ENCODE results near the gene MAFB.

MAFB gene

DNA sequence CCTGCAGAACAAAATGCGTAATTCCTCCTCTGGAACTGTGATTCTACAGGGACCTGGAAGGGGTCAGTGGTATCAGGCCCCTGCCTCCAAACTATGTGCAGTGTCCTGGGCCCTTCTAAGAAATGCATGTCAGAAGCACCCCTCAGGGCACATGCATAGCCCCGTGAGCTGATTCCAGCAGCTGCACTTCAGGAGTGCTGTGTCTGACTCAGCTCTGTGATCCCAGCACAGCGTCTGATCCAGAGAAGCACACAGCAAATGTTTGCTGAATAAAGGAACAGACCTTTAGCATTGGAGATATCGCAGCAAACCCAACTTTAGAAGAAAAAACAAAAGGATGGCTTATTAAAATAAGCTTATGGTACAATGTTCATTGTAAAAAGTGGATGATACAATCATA lies 15.8 kb upstream of the MAFB start:
- DNase-seq (ENCODE audit: extremely low spot score, insufficient read length, low read depth) (no peak), FAIRE-seq (no peak)

DNA sequence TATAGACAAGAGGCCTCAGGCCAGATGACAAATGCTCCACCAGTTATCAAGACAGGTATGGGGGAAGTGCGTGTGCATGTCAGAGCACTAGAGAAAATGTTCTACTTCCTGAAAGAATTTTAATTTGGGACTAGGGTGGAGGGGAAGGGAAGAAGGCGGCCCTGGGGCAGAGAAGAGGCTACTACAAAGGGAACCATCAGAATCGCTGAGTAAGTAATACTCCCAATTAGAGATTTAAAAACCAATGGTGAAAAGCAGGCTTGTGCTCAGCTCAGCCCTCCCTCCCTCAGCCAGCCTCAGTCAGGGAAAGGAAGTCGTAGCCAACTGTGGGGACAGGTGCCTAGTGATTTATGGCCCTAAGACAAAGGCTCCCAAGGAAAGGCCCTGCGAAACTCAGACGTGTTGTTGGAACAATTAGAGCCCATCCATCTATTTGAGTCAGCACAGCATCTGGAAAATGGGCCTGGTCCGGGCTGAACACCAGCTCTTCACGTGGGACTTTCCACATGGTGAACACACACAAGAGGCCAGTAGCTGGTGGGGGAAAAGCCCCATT lies 15.0 kb upstream of the MAFB start:
- no peak for DNase-seq (ENCODE audit: extremely low spot score, insufficient read length, low read depth)
- no peak for FAIRE-seq

DNA sequence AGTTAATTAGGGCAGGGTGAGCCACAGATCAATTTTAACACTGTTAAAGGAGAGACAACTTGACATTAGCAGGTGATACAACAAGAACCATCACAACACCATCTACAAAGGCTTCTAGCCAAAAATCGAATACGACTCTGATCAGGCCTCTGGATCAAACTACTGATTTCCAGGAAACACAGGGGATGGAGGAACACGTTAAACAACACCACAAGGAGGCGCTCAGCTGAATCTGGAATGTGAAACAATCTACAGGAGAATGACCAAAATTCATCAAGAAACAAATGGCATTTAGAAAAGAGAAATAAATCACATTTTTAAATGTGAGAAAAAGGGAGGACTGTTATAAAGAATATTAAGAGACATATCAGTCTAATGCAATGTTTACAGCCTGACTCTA lies 13.5 kb upstream of the MAFB start:
- no peak for DNase-seq (ENCODE audit: extremely low spot score, insufficient read length, low read depth)
- no peak for FAIRE-seq

DNA sequence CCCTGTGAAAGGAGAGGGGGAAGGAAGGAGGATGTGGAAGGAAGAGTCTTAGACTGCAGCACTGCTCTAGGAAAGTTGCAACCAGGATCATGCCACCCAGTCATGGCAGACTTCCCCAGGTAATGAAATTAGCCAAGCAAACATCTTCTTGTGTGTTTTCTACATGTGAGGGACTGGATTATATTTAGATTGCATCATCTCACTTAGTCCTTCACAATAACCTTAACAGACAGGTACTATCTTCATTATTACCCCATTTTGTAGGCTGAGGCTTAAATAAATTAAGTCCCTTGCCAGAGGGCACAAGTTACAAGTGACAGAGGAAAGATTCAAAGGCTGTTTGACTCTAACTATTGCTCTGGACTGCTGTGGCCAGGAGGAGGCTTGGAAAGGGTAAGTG lies 9.7 kb upstream of the MAFB start:
- FAIRE-seq (no peak), DNase-seq (ENCODE audit: extremely low spot score, insufficient read length, low read depth) (no peak)

DNA sequence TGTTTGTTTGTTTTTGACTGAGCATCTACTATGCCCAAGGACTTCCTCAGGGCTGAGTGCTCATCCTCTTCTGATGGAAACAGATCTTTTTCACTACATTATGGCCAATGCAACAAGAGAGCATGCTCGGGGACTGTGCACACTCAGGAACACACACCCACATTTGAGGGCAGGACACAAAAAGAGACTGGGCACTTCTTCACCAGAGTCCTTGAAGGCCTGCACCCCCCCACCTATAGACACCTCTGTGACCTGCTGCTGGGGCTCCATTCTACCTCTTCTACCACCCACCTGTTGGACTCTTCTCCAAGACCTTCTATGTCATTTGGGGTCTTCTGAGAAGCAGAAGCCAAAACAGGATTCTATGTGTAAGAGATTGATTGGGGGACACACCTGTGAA lies 9.2 kb upstream of the MAFB start:
- DNase-seq (ENCODE audit: extremely low spot score, insufficient read length, low read depth) (no peak), FAIRE-seq (no peak)

DNA sequence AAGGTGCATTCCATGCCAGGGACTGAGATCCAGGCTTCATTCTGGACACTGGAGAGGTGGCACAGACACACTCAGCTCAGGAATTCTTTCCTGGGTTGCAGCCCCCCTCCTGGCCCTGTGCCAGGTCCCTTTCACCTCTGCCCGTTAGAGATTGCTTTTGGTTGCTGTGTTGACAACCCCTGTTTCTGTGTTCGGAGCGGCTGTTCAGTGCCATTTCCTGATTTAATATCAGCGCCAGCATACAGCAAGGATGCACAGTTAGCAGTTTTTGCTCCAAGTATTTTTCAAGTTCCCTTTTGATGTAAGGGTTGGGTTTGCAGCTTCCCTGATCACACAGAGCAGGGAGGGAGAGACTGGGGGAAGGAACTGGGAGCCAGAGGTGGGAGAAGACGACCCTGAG lies 8.5 kb upstream of the MAFB start:
- no peak for DNase-seq (ENCODE audit: extremely low spot score, insufficient read length, low read depth)
- FAIRE-seq: no peak

DNA sequence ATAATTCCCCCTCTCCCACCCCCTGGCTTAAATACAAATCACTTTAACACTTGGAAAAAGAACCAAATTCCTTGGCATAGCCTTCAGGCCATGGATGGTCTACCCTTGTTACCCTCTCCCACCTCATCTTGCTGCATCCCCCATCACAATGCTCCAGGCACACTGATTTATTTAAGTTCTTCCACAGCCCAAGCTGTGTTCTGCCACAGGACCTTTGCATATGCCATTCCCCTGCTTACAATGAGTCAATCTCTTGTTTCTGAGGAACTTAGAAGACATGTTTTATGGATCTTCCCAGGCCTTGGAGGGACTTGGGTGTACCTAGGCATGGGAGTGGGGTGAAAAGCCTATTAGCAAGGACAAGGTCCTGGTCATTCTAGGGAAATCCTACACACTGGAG lies 6.2 kb upstream of the MAFB start:
- FAIRE-seq: no peak
- DNase-seq (ENCODE audit: extremely low spot score, insufficient read length, low read depth): no peak

DNA sequence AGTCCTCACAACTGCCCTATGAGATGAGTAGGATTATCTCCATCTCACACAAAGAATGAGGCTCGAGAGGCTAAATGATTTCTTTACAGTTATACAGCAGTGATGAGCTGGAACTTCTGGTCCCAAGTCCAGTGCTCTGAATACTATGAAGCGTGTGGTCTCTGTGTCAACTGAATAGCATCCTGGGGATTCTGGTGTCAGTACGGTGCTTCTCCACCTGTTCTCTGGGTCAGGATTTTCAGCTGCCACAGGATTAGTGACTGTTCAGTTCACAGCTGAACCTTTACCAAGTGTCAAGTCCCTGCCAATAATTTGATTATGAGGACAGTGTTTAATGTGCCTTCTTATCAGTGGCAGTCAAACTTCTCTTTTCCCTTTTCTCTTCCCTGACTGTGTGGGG lies 5.2 kb upstream of the MAFB start:
- FAIRE-seq: no peak
- no peak for DNase-seq (ENCODE audit: extremely low spot score, insufficient read length, low read depth)

DNA sequence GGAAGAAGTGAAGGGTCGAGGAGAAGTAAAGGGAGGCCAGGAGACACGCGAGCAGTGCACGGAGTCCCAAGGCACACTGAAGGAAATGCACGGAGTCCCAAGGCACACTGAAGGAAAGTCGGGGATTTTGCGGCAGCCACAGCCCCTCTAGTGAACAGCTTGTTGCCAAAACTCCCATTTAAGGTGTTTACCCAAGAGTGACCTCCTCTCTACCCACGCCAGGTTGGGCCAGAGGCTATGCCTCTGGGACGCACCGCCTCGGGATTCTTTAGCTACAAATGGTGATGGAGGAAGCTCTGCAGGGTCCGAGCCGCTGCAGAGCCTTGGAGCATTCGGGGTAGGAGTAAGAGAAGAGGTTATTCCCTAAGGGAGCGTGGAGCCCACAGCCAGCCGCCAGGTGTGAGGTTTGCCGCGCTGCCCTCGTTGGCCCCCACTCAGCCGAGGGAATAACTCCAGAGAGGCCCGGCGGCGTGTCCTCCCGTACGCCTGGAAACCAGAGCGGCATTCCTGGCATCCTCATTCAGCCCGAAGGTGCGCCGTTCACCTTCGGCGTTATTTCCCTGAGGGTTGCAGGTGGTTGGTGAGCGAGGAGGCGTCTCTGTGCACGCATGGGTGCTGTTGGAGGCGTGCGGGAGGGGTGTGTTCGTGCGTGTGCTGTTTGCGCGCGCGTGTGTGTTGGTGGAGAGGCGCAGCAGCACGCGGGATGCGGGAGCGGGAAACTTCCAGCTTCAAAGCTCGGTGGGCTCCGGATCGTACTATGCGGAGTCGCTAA lies 3.4 kb upstream of the MAFB start:
- no peak for FAIRE-seq
- no peak for DNase-seq (ENCODE audit: extremely low spot score, insufficient read length, low read depth)

DNA sequence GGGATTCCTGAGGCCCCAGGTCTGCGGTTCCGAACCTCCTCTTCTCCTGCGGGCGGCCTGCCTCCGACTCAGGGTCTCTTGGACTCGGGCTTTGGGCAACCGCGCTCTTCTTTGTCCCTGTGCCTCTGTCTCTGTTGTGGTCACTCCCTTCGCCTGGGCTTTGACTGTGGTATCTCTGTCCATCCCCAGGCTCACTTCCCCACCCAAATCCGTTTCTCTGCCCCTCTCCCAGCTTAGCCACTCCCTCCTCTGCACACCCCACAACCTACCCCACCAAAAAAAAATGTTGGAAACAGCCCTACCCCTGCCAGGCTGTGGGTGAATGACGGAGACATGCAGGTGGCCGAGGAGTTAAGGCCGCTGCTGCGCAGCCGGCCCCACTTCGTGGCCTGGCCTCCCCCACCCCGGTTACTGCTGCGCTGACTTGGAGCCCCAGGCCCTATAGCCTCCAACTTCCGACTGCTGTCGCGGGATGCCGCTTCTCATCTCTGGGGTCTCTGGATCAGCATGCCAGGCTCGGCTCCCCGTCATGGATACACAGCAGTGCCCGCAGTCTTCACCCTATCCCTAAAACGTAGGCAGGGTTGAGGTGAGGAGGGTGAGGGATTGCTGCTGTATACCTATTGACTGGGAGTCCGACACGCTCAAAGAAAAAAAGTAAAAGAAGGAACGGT lies 2.7 kb upstream of the MAFB start:
- DNase-seq (ENCODE audit: extremely low spot score, insufficient read length, low read depth) (no peak), FAIRE-seq (no peak)

DNA sequence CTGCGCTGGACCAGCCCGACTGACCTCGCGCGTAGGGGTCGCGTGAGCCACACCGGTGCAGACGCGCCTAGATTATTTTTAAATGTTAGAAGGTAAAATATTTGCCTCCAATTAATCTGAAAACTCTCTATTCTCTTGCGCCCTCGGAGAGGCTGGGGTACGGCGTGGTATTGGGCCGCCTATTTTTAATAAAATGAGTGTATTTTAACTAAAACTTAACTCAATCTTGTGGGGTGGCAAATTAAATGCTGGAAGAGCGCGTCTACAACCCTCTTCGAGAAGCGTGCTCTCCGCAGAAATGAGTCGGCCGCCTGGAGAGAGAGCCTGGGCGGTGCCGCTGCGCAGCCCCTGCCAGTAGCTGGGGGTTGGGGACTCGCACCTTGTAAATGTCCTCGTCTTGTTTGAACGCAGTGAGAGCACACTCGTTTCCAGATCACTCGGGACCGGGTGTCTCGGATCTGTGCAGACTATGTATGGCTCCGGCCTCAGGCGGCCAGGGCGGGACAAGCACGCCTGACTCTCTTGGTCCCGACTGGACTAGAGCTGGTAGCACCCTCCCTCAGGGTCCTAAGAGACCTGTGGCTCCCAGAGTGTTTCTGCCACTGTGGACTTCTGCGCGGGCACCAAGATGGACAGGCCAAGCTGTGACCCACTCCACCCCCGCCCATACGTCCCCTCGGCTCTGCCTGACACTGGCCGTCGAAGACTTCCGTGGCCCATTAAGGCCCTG lies 2.0 kb upstream of the MAFB start:
- FAIRE-seq (no peak), DNase-seq (ENCODE audit: extremely low spot score, insufficient read length, low read depth) (no peak)

DNA sequence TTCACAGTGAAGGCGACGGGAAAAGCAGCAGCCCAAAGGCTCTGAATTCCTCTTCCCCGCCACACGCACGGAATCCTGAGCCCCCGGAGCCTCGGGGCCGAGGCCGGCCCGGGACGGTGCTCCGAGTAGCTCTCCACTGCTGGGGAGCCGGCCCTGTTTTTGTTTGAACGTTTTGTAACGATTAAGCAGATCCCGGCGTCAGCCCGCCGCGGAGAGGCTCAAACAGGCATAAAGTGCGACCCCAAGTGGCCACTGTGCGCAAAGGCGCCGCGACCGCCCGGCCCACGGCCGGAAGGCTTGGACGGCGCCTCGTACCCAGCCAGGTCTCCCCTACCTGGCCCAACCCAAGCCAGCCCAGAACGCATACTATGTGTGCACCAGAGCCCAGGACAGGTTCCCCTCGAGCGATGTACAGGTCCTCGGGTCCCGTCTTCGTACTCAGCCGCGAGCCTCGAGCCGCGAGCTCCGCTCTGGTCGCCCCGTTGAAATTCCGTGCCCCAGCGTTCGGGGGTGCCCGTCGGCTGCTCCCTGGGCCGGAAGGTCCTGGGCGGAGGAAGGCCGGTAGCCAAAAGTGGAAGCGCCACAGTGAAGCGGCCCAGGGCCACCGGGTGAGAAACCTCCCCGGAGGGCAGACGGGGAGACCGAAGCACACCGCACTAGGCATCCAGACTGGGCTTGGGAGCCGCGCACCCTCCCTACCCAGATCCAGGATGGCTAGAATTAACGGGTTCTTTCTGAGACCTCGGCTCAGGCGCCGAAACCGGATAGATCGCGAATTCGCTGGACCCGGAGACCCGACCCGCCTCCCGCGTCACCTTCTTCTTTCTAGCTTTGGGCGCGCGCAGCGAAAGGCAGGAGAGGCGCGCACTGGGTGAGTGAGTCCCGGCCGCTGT lies 1.2 kb upstream of the MAFB start:
- DNase-seq (ENCODE audit: extremely low spot score, insufficient read length, low read depth): peak; percentile 64
- FAIRE-seq: peak; percentile 60

DNA sequence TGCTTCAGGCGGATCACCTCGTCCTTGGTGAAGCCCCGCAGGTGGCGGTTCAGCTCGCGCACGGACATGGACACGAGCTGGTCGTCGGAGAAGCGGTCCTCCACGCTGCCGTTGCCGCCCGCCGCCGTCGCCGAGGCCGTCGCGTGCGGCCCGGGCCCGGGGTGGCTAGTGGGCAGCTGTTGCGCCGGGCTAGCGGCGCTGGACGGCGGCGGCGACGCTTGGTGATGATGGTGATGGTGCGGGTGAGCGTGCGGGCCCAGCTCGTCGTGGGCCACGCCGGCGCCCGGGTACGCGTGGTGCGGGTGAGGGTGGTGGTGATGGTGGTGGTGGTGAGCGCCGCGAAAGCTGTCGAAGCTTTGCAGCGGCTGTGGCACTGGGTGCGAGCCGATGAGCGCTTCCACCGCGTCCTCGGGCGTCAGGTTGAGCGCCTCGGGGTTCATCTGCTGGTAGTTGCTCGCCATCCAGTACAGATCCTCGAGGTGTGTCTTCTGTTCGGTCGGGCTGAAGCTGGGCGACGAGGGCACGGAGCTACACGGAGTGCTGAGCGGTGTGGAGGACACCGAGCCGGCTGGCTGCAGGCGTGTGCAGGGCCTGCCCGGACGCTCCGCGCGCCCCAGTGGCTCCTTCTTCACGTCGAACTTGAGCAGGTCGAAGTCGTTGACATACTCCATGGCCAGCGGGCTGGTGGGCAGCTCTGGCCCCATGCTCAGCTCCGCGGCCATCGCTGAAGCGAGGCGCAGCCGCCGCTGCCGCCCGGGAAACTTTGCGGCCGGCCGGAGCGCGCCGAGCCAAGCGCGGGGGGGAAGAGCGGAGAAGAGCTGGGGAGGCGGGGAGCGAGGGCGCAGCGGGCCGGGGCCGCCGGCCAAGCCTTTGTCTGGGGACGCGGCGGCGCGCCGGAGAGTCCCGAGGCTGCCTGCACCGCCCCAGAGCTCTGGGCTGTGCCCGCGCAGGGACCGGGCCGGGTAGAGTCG lies 622 bp downstream of the MAFB start:
- FAIRE-seq: no peak
- DNase-seq (ENCODE audit: extremely low spot score, insufficient read length, low read depth): no peak

DNA sequence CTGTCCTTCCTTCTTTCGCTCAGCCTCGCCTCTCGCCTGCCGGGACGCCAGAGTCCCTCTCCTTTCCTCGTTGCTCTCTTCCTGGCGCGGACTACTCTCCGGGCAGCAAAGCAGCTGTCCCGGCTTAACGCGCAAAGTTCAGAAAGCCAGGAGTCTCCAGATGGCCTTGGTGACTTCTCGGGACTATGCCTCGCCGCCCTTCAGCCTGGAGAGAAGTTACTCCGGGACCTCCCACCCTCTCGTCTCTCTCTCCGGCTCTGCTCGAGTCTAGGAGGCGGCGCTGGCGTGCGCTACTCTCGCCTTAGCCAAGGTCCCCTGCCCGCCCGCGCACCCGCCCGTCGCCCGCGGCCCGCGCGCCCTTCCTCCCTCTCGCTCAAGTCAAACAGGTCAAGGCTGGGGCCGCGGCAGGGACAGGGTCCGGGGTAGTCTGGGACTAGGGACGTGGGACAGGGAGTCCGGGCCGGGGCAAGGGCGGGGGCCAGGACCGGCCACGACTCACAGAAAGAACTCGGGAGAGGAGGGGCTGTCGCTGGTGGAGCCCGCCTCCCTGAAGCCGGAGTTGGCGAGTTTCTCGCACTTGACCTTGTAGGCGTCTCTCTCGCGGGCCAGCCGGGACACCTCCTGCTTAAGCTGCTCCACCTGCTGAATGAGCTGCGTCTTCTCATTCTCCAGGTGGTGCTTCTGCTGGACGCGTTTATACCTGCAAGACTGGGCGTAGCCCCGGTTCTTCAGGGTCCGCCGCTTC lies 1.5 kb downstream of the MAFB start:
- FAIRE-seq (no peak), DNase-seq (ENCODE audit: extremely low spot score, insufficient read length, low read depth) (no peak)

DNA sequence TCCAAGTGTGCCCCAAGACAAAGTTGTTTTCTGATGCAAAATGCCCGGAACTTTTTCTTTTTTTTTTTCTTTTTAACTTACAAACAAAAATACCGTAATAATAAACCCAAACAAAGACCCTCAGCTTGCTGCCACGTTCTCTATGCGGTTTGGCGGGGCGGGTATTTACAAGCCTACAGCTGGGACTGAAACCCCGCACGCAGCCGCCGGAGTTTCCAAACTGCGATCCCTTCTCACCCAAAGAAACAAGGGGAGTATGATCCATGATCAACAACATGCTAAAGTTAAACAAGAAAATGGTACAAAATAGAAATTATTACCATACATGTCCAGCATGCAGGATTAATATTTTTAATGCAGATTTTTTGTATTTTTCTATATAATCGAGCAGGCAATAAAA lies 2.1 kb downstream of the MAFB start:
- no peak for FAIRE-seq

DNA sequence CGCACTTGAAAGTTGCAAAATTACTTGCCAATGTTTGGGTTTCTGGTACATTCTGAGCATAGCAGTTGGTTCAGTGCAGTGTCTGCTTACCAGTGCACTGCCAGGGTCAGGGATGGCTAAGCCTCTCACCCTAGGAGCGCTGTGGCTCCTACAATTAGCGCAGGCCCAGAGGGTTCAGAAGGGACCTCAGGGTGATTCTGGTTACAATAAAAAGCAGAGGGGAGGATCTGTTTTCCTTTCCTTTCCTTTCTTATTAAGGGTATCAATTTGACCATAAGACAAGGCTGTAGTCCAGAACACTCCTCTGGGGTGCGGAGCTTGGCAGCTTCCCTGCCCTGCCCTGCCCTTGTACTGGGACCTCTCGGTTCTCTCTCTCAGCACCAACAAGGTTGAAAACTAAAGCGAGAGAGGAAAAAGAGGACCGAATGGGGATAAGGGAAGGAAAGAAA lies 2.6 kb downstream of the MAFB start:
- FAIRE-seq: no peak
- DNase-seq (ENCODE audit: extremely low spot score, insufficient read length, low read depth): no peak

More for the DNA sequence above, 2.1 kb downstream of the MAFB start:
- no peak for DNase-seq (ENCODE audit: extremely low spot score, insufficient read length, low read depth)

DNA sequence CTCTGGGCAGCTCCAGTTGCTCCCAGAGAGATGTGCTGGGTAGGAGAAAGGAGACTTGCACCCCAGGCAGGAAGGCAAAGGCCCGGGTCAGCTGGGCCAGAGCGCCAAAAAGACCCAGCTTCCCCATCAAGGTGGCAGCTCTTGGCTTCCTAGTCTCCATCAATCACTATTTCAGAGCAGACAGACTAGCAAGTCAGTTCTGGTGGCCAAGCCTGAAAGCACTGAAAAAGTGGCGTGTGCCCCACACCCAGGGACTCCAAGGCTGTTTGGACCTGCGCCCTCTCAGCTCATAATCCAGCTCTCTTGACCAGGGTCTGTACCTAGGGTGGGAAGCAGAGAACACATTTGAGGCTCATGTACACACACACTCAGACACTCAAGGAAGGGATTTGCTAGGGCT lies 3.7 kb downstream of the MAFB start:
- no peak for DNase-seq (ENCODE audit: extremely low spot score, insufficient read length, low read depth)

DNA sequence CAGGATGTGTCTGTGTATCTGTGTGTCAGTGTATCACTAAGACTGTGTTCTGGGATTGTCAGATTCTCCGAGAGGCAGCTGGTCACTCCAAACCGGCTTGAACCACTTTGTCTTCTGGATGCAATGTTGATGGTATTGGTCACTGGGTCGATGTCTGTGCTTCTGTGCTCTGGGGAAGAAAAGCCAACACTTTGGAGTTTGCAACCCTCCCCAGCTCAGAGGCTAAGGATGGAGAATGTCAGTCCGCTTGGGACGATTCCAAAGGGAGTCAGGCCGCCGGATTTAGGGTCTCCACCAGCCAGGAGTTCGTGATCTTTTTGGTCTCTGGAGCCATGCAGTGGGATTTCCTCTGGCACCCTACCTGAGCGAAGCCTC lies 5.2 kb downstream of the MAFB start:
- FAIRE-seq (no peak), DNase-seq (ENCODE audit: extremely low spot score, insufficient read length, low read depth) (no peak)

More for the DNA sequence above, 3.7 kb downstream of the MAFB start:
- FAIRE-seq: no peak

Data from GM18507 (cell line).